Epithelial cell of esophagus (primary cell): ENCODE data around the gene ADRA2A.

Source experiments
- DNase-seq: peaks from one replicate; pipeline ENCODE4 v3.0.0; 2010; ENCODE audit warnings: low read depth
- H3K4me3 ChIP-seq: 2 replicates; pipeline ENCODE4 v1.5.1; 2011; ENCODE audit warnings: mild to moderate bottlenecking, low read length, control low read depth
- TF ChIP-seq, protein P1 (sequence below): IDR thresholded peaks from 2 replicates; pipeline ENCODE4 v1.5.1; 2011; ENCODE audit warnings: low read depth, mild to moderate bottlenecking, low read length, control low read depth, inconsistent platforms; ENCODE audit not compliant: insufficient read depth; ENCODE audit errors: missing control alignments

Gene ADRA2A

DNA sequence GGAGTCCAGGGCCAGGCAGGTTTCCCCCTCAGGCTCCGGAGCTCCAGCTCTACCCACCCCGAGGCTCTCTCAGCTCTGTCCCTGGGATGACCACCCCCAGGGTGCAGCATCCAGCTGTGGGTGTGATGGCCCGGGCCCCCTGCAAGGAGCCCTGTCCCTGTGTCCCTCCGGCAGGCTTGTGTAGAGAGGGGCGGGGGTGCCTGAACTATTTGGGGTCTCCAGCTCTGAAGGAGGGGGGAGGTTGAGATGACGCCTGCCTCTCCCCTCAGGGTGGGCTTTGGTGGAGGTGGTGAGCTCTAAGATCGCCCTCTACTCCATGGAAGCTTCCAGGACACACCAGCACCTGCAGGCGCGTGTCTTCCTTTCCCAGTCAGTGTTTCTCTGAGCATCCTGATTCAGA is 39.4 kb downstream of the ADRA2A start:
- no peak for DNase-seq
- no peak overlapping the region for H3K4me3 ChIP-seq
- TF ChIP-seq, protein P1, sequence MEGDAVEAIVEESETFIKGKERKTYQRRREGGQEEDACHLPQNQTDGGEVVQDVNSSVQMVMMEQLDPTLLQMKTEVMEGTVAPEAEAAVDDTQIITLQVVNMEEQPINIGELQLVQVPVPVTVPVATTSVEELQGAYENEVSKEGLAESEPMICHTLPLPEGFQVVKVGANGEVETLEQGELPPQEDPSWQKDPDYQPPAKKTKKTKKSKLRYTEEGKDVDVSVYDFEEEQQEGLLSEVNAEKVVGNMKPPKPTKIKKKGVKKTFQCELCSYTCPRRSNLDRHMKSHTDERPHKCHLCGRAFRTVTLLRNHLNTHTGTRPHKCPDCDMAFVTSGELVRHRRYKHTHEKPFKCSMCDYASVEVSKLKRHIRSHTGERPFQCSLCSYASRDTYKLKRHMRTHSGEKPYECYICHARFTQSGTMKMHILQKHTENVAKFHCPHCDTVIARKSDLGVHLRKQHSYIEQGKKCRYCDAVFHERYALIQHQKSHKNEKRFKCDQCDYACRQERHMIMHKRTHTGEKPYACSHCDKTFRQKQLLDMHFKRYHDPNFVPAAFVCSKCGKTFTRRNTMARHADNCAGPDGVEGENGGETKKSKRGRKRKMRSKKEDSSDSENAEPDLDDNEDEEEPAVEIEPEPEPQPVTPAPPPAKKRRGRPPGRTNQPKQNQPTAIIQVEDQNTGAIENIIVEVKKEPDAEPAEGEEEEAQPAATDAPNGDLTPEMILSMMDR: no peak

DNA sequence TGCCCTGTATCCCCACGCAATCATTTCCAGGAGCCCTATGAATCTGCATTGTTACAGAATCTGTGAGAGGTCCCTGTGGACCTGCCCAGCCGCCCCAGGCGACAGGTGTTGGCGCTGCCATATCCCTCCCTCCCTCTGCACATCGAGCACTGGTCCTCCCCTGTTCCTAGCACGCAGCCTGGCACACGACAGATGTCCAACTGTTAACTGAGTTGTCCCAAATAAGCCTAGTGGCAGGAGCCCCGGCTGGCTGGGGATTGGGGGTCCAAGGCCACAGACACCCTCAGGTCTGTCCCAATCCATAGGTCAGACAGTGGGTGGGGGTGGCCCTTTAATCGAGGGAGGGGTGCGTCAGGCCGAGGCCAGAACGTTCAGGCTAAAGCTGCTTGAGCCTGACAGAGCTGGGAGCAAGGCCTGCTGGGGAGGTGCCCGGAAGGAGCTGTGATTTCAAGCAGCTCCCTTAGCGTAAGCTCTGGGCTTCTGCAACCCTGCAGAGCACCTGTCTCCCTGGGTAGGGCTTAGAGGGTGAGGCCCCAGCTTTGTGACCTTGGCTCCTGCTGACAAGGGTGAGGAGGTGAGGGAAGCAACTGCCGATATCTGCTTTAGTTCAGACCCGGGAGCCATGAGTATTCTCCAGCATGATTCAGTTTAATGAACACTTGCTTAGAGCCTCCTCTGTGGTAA is 40.1 kb downstream of the ADRA2A start:
- H3K4me3 ChIP-seq: no peak overlapping the region
- DNase-seq: no peak
- TF ChIP-seq, protein P1: no peak

DNA sequence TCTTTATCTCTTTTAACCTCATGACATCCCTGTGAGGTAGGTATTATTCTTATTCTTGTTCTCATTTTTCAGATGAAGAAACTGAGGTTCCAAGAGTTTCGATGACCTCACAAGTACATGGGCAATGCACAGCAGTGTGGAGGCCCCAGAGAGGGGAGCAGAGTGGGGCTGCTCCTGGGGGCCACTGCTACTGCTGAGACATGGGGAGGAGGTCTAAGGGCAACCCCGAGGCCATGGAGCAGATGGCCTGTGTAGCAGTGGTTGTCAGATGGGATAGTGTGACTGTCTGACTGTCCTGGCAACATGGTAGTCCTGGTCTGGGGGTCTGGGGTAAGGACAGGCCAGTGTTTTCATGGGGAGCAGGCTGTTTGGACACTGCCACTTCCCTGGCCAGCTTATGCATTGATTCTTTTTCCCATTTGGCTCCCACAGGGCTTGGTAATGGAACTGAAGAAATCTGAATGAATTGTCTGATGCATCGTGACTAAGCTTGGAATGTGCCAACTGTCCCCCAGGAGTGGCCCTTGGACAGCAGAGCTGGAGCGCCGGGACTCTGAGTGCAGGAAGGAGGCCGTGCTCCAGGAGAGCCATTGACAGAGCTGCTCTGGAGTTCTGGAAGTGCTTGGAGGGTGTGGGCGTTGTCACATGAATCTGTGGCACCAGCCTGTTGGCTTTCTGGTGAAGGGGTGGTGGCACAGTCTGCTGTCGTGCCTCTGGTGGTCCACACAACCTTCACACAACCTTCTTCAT is 40.9 kb downstream of the ADRA2A start:
- TF ChIP-seq, protein P1: no peak
- no peak for DNase-seq
- no peak overlapping the region for H3K4me3 ChIP-seq

DNA sequence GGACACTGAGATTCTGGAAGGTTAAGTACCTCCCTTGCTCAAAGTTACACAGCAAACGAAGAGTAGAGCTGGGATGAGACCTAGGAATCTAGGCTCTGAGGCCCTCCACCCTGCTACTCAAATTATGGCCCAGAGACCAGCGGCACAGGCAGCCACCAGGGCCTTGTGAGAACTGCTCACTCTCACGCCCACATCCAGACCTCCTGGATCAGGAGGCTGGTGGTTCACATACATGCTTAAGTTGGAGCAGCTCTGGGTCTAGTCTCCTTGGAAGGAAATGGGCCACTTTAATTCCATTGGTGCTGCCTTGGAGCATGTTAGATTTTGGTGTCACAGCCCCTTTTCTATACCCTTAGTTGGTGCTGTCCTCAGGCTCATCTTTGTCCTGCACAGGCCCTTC is 41.9 kb downstream of the ADRA2A start:
- no peak overlapping the region for H3K4me3 ChIP-seq
- no peak for DNase-seq
- TF ChIP-seq, protein P1: no peak

DNA sequence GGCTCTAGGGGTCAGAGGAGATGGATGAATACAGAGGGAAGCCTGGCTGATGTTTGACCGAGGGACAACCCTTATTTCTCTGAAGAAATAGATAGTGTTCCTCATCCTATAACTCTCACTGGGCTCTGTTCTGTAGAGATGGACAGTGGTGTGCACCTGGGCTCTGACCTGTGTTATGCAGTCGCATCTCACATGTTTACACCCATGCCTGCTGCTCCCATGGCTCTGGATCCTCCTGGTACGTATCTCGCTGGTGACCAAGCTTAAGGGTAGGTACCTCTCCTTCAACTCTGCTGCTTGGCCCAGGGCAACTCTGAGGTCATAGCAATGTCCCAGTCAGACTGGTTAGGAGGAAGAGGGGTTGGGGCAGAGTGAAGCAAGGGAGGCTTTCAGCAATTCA is 42.8 kb downstream of the ADRA2A start:
- H3K4me3 ChIP-seq: no peak overlapping the region
- no peak for DNase-seq
- TF ChIP-seq, protein P1: no peak

DNA sequence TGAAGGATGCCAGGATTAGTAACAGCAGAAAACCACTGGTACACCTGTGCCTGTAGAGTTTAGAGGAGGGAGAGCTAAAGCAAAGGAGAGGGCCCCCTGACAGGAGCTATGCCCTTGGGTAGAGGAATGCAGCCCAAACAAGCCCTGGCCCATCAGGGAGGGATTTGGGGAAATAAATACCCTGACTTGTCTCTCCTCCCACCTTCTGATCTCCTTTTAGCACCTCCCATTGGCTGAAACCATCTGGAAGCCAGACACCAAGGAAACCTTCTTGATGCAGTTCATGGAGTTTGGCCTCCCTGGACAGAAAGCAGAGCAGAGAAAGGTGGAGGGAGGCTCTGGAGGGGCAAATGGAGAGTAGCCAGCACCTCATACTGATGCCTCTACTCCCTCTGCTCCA is 45.3 kb downstream of the ADRA2A start:
- H3K4me3 ChIP-seq: no peak overlapping the region
- no peak for DNase-seq
- TF ChIP-seq, protein P1: no peak
